OCI-LY1 (cell line): Measurements from ENCODE around the gene PKP3.
A peak's percentile ranks its signal among the peaks of the same experiment; 100 is the strongest.

Experiments used
- H2AFZ ChIP-seq: fragments of 200-600 bp; sonication (generic), shearing (Covaris generic); 2 replicates; pipeline ENCODE4 v1.6.0; 2014; ENCODE audit warnings: antibody characterized with exemption, mild to moderate bottlenecking, low read length
- H3F3A ChIP-seq: fragments of 200-600 bp; sonication (generic), shearing (Covaris generic); 2 replicates; pipeline ENCODE4 v1.6.0; 2014; ENCODE audit warnings: mild to moderate bottlenecking, antibody characterized with exemption, low read length, moderate library complexity; ENCODE audit not compliant: insufficient read depth
- H3K27ac ChIP-seq: fragments of 200-600 bp; sonication (generic); 2 replicates; pipeline ENCODE4 v1.5.1; 2014; ENCODE audit warnings: low read length, mixed run types, mild to moderate bottlenecking, low read depth; ENCODE audit not compliant: poor library complexity, severe bottlenecking
- H3K27me3 ChIP-seq: fragments of 200-600 bp; sonication (generic); 2 replicates; pipeline ENCODE4 v1.6.0; 2014; ENCODE audit warnings: antibody characterized with exemption, mild to moderate bottlenecking, low read length, moderate library complexity; ENCODE audit not compliant: insufficient read depth
- H3K36me3 ChIP-seq: fragments of 200-600 bp; sonication (generic); 2 replicates; pipeline ENCODE4 v1.6.1; 2014; ENCODE audit warnings: mild to moderate bottlenecking, antibody characterized with exemption, low read length, moderate library complexity, mixed read lengths; ENCODE audit not compliant: insufficient read depth
- H3K4me1 ChIP-seq: fragments of 200-600 bp; sonication (generic); 2 replicates; pipeline ENCODE4 v1.5.1; 2014; ENCODE audit warnings: mild to moderate bottlenecking, low read length, moderate library complexity; ENCODE audit not compliant: insufficient read depth, severe bottlenecking
- H3K4me2 ChIP-seq: fragments of 200-600 bp; sonication (generic), shearing (Covaris generic); 2 replicates; pipeline ENCODE4 v1.6.1; 2014; ENCODE audit warnings: low read length
- H3K4me3 ChIP-seq: fragments of 200-600 bp; sonication (generic); 2 replicates; pipeline ENCODE4 v1.5.1; 2014; ENCODE audit warnings: low read length, low read depth, mild to moderate bottlenecking, mixed read lengths; ENCODE audit not compliant: poor library complexity, severe bottlenecking
- H3K79me2 ChIP-seq: fragments of 200-600 bp; shearing (Covaris generic); 2 replicates; pipeline ENCODE4 v1.6.1; 2016; ENCODE audit warnings: mixed run types, low read length, mixed read lengths; ENCODE audit not compliant: insufficient read depth
- H3K9ac ChIP-seq: fragments of 200-600 bp; sonication (generic), shearing (Covaris generic); 2 replicates; pipeline ENCODE4 v1.6.1; 2014; ENCODE audit warnings: mild to moderate bottlenecking, low read length, mixed read lengths
- H3K9me2 ChIP-seq: fragments of 200-600 bp; sonication (generic), shearing (Covaris generic); 2 replicates; pipeline ENCODE4 v1.6.1; 2014; ENCODE audit warnings: low read depth, mild to moderate bottlenecking, low read length, mixed read lengths
- H3K9me3 ChIP-seq: fragments of 200-600 bp; shearing (Covaris generic); 2 replicates; pipeline ENCODE4 v1.6.1; 2014; ENCODE audit warnings: low read length, mixed read lengths
- H4K20me1 ChIP-seq: fragments of 200-600 bp; sonication (generic), shearing (Covaris generic); 2 replicates; pipeline ENCODE4 v1.6.0; 2016; ENCODE audit warnings: mild to moderate bottlenecking, low read length; ENCODE audit not compliant: insufficient read depth
- EZH2 ChIP-seq: fragments of 200-600 bp; sonication (generic), shearing (Covaris generic); IDR thresholded peaks from 2 replicates; pipeline ENCODE4 v1.8.0; 2017; ENCODE audit warnings: borderline replicate concordance, mixed run types, mild to moderate bottlenecking, antibody characterized with exemption, low read length, moderate library complexity, mixed read lengths
- TF ChIP-seq, protein P1 (sequence below): fragments of 200-600 bp; sonication (generic), shearing (Covaris generic); IDR thresholded peaks from 2 replicates; pipeline ENCODE4 v1.5.1; 2017; ENCODE audit warnings: mild to moderate bottlenecking, antibody characterized with exemption, low read length, moderate library complexity, mixed read lengths

The PKP3 gene

GRCh38 chr11:446891-447290, 52.9 kb downstream of the PKP3 start:
- H4K20me1 ChIP-seq: no peaks in the 10 kb centered on the region
- no peak overlapping the region for H3K27ac ChIP-seq
- H3K9me3 ChIP-seq: no peaks in the 10 kb centered on the region
- peaks cover 24% of the 10 kb centered on the region for H3K4me1 ChIP-seq
- TF ChIP-seq, protein P1, sequence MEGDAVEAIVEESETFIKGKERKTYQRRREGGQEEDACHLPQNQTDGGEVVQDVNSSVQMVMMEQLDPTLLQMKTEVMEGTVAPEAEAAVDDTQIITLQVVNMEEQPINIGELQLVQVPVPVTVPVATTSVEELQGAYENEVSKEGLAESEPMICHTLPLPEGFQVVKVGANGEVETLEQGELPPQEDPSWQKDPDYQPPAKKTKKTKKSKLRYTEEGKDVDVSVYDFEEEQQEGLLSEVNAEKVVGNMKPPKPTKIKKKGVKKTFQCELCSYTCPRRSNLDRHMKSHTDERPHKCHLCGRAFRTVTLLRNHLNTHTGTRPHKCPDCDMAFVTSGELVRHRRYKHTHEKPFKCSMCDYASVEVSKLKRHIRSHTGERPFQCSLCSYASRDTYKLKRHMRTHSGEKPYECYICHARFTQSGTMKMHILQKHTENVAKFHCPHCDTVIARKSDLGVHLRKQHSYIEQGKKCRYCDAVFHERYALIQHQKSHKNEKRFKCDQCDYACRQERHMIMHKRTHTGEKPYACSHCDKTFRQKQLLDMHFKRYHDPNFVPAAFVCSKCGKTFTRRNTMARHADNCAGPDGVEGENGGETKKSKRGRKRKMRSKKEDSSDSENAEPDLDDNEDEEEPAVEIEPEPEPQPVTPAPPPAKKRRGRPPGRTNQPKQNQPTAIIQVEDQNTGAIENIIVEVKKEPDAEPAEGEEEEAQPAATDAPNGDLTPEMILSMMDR: no peak
- TF ChIP-seq EZH2: no peak
- no peak overlapping the region for H3K9ac ChIP-seq
- no peaks in the 10 kb centered on the region for H3F3A ChIP-seq
- H3K9me2 ChIP-seq: no peaks in the 10 kb centered on the region
- no peak overlapping the region for H3K4me2 ChIP-seq
- H3K27me3 ChIP-seq: no peaks in the 10 kb centered on the region
- no peaks in the 10 kb centered on the region for H3K79me2 ChIP-seq
- H3K4me3 ChIP-seq: no peak overlapping the region
- no peak overlapping the region for H2AFZ ChIP-seq
- no peaks in the 10 kb centered on the region for H3K36me3 ChIP-seq

DNA sequence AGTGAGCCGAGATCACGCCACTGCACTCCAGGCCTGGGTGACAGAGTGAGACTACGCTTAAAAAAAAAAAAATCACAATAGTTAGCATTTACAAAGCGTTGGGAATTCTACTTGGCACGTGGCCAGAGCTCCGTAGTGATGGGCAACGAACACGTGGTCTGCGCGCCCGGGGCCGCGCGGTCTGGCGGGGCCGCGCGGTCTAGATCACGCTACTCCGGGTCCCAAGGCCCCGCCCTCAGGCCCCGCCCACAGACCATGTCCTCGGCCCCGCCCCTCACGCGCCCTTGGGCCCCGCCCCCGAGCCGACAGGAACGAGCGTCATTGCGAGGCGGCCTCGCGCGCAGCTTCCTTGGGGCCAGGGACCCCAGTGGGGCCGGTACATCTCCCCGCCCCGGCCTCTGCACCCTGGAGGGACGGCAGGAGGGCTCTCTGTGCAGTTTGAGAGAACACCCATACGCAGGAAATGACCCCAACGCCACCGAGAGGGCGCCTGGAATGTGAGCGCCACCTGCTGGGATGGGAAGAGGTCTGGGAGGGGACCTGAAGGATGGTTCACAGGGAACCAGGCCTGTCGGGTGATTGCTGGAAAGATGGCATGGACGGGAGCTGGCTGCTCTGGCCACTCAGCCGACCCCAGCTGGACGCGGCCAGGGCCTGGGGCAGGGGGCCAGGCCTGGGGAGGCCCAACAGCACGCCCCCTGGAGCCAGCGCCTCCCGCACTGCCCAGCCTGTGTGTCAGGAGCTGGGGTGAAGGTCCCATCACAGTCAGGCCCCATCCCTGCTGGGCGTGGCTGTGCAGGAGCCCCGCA, 54.1 kb downstream of the PKP3 start:
- Histone ChIP-seq H3K9me3 (no peaks in the 10 kb centered on the region), H3K27me3 (no peaks in the 10 kb centered on the region), H3K9ac (peak overlapping the region; percentile 73), H3K27ac (peak overlapping the region; percentile 78), H3K9me2 (no peaks in the 10 kb centered on the region), H3K4me3 (peak overlapping the region; percentile 74), H3K79me2 (no peaks in the 10 kb centered on the region), H3F3A (no peaks in the 10 kb centered on the region), H3K4me2 (peak overlapping the region; percentile 77), H4K20me1 (no peaks in the 10 kb centered on the region), H3K36me3 (no peaks in the 10 kb centered on the region; the same call in 1 of the 2 replicates), H2AFZ (no peak overlapping the region), H3K4me1 (peaks cover 24% of the 10 kb centered on the region)
- no peak for TF ChIP-seq EZH2
- TF ChIP-seq, protein P1: peak; percentile 96

- H3K4me1 ChIP-seq: peaks cover 24% of the 10 kb centered on the region
- H3K4me3 ChIP-seq: peak within 1 kb of the TSS; percentile 74
- no peaks in the 10 kb centered on the region for H3K9me2 ChIP-seq
- H3K4me2 ChIP-seq: peak within 1 kb of the TSS; percentile 77
- no peak within 1 kb of the TSS for H2AFZ ChIP-seq
- peak within 1 kb of the TSS; percentile 78 for H3K27ac ChIP-seq
- no peaks in the 10 kb centered on the region for H4K20me1 ChIP-seq
- peak within 1 kb of the TSS; percentile 69 for H3K9ac ChIP-seq
- no peaks in the 10 kb centered on the region for H3K27me3 ChIP-seq
- H3K9me3 ChIP-seq: no peaks in the 10 kb centered on the region
- no peaks in the 10 kb centered on the region for H3K79me2 ChIP-seq
- no peak for TF ChIP-seq EZH2
- TF ChIP-seq, protein P1: no peak
- H3F3A ChIP-seq: no peaks in the 10 kb centered on the region
- peaks cover 8% of the 10 kb centered on the region for H3K36me3 ChIP-seq
These were observed 56.1 kb downstream of the PKP3 start, which contains the start of gene PTDSS2 for GRCh38 chr11:449889-450808. Gene PTDSS2 (plus strand): TSS chr11:450279. CDS start chr11:450456, 177 bp downstream.
